ENCODE results near the gene CEND1. TPM values are rescaled to one million over a fixed set of nuclear protein-coding genes. Genes with fewer than 3 reads are reported as not detected.

CEND1 gene
- total RNA-seq, 2 donors from 2014 or later: 1.2 to 3.9 TPM

- H3K9me3 Mint-ChIP-seq: no peaks in the 10 kb centered on the region
- H3K36me3 Mint-ChIP-seq (ENCODE audit: low read depth): peaks cover 13% of the 10 kb centered on the region
- no peaks in the 10 kb centered on the region for H3K27me3 Mint-ChIP-seq
- peaks cover 4% of the 10 kb centered on the region for H3K4me1 Mint-ChIP-seq
- peak within 1 kb of the TSS; percentile 75 for H3K27ac Mint-ChIP-seq
- ATAC-seq (replicated peaks): peak; percentile 68
- peak within 1 kb of the TSS; percentile 85 for H3K4me3 Mint-ChIP-seq
Measured at GRCh38 chr11:798093-798713, 8.3 kb upstream of the CEND1 start, which contains the start of gene SLC25A22. Gene SLC25A22, minus strand, starts transcription at chr11:798281. Its CDS starts 3,275 bp downstream, at chr11:795006.

GRCh38 chr11:797296-798092, 7.6 kb upstream of the CEND1 start:
- peaks cover 13% of the 10 kb centered on the region for H3K36me3 Mint-ChIP-seq (ENCODE audit: low read depth)
- H3K9me3 Mint-ChIP-seq: no peaks in the 10 kb centered on the region
- no peaks in the 10 kb centered on the region for H3K27me3 Mint-ChIP-seq
- H3K27ac Mint-ChIP-seq: peak overlapping the region; percentile 75
- H3K4me3 Mint-ChIP-seq: peak overlapping the region; percentile 85
- peak; percentile 54 for ATAC-seq (replicated peaks)
- H3K4me1 Mint-ChIP-seq: peaks cover 4% of the 10 kb centered on the region

- Mint-ChIP-seq H3K4me1 (peaks cover 4% of the 10 kb centered on the region), H3K27me3 (no peaks in the 10 kb centered on the region), H3K9me3 (no peaks in the 10 kb centered on the region), H3K4me3 (peak overlapping the region; percentile 85), H3K36me3 (ENCODE audit: low read depth) (peaks cover 13% of the 10 kb centered on the region), H3K27ac (peak overlapping the region; percentile 87)
- no peak for ATAC-seq (replicated peaks)
Measured at GRCh38 chr11:796565-797295, 6.8 kb upstream of the CEND1 start.

GRCh38 chr11:795634-796564, 6.0 kb upstream of the CEND1 start:
- peak; percentile 82 for ATAC-seq (replicated peaks)
- H3K27me3 Mint-ChIP-seq: no peaks in the 10 kb centered on the region
- H3K4me1 Mint-ChIP-seq: peaks cover 4% of the 10 kb centered on the region
- peak overlapping the region; percentile 85 for H3K4me3 Mint-ChIP-seq
- no peaks in the 10 kb centered on the region for H3K9me3 Mint-ChIP-seq
- peak overlapping the region; percentile 87 for H3K27ac Mint-ChIP-seq
- peaks cover 19% of the 10 kb centered on the region for H3K36me3 Mint-ChIP-seq (ENCODE audit: low read depth)

- peaks cover 4% of the 10 kb centered on the region for H3K4me1 Mint-ChIP-seq
- no peak overlapping the region for H3K27ac Mint-ChIP-seq
- no peaks in the 10 kb centered on the region for H3K27me3 Mint-ChIP-seq
- peaks cover 25% of the 10 kb centered on the region for H3K36me3 Mint-ChIP-seq (ENCODE audit: low read depth)
- peak overlapping the region; percentile 85 for H3K4me3 Mint-ChIP-seq
- ATAC-seq (replicated peaks): no peak
- no peaks in the 10 kb centered on the region for H3K9me3 Mint-ChIP-seq
Measured at GRCh38 chr11:794766-795633, 5.1 kb upstream of the CEND1 start.

GRCh38 chr11:794013-794765, 4.3 kb upstream of the CEND1 start:
- Mint-ChIP-seq H3K36me3 (ENCODE audit: low read depth) (peaks cover 25% of the 10 kb centered on the region), H3K27me3 (no peaks in the 10 kb centered on the region), H3K4me1 (peaks cover 4% of the 10 kb centered on the region), H3K9me3 (no peaks in the 10 kb centered on the region), H3K4me3 (peak overlapping the region; percentile 85), H3K27ac (no peak overlapping the region)
- ATAC-seq (replicated peaks): no peak

GRCh38 chr11:793556-793955, 3.7 kb upstream of the CEND1 start:
- Mint-ChIP-seq H3K27ac (no peak overlapping the region), H3K4me1 (peaks cover 4% of the 10 kb centered on the region), H3K9me3 (no peaks in the 10 kb centered on the region), H3K27me3 (no peaks in the 10 kb centered on the region), H3K4me3 (peak overlapping the region; percentile 23), H3K36me3 (ENCODE audit: low read depth) (peaks cover 25% of the 10 kb centered on the region)
- no peak for ATAC-seq (replicated peaks)

GRCh38 chr11:792873-793272, 3.0 kb upstream of the CEND1 start:
- no peak for ATAC-seq (replicated peaks)
- Mint-ChIP-seq H3K36me3 (ENCODE audit: low read depth) (peaks cover 25% of the 10 kb centered on the region), H3K27ac (no peak overlapping the region), H3K27me3 (no peaks in the 10 kb centered on the region), H3K4me3 (no peak overlapping the region), H3K9me3 (no peaks in the 10 kb centered on the region), H3K4me1 (peaks cover 4% of the 10 kb centered on the region)

- H3K9me3 Mint-ChIP-seq: no peaks in the 10 kb centered on the region
- no peak overlapping the region for H3K4me3 Mint-ChIP-seq
- ATAC-seq (replicated peaks): no peak
- no peak overlapping the region for H3K27ac Mint-ChIP-seq
- H3K36me3 Mint-ChIP-seq (ENCODE audit: low read depth): peaks cover 25% of the 10 kb centered on the region
- no peaks in the 10 kb centered on the region for H3K27me3 Mint-ChIP-seq
- peaks cover 4% of the 10 kb centered on the region for H3K4me1 Mint-ChIP-seq
Measured at GRCh38 chr11:792535-792821, 2.6 kb upstream of the CEND1 start.

GRCh38 chr11:791658-792534, 2.0 kb upstream of the CEND1 start:
- Mint-ChIP-seq H3K27ac (no peak overlapping the region), H3K9me3 (no peaks in the 10 kb centered on the region), H3K36me3 (ENCODE audit: low read depth) (peaks cover 25% of the 10 kb centered on the region), H3K4me1 (peaks cover 4% of the 10 kb centered on the region), H3K4me3 (no peak overlapping the region), H3K27me3 (no peaks in the 10 kb centered on the region)
- no peak for ATAC-seq (replicated peaks)

GRCh38 chr11:790721-791564, 1.1 kb upstream of the CEND1 start:
- no peak for ATAC-seq (replicated peaks)
- Mint-ChIP-seq H3K36me3 (ENCODE audit: low read depth) (peaks cover 21% of the 10 kb centered on the region), H3K4me1 (no peaks in the 10 kb centered on the region), H3K4me3 (no peak overlapping the region), H3K9me3 (no peaks in the 10 kb centered on the region), H3K27ac (no peak overlapping the region), H3K27me3 (no peaks in the 10 kb centered on the region)

Measured in activated T-helper 17 cell treated with anti-CD3 and anti-CD28 coated beads, Interleukin-2, amount 50 U/mL, for 72 hours (primary cell).